Femur (tissue), 1 donor: ENCODE measurements around the gene EML6.
"Not testable (repeated sequence)": the region's sequence is repeated elsewhere in the genome, so short reads cannot be mapped to it uniquely, and the experiment has no call there.

Experiments
- DNase-seq: peaks from one replicate; pipeline ENCODE4 v3.0.0-alpha.2; 2017

The EML6 gene

GRCh38 chr2:54853616-54854310 is 130.3 kb downstream of the EML6 start:
- no peak for DNase-seq

- no peak for DNase-seq
Observed at GRCh38 chr2:54855434-54855833, 132.0 kb downstream of the EML6 start.

- no peak for DNase-seq
Observed at GRCh38 chr2:54858021-54858681, 134.7 kb downstream of the EML6 start.

- no peak for DNase-seq
Observed at GRCh38 chr2:54859416-54859815, 136.0 kb downstream of the EML6 start.

GRCh38 chr2:54859997-54860701 is 136.7 kb downstream of the EML6 start:
- no peak for DNase-seq

GRCh38 chr2:54862229-54862628 is 138.8 kb downstream of the EML6 start:
- DNase-seq, result no peak

GRCh38 chr2:54862742-54863141 is 139.3 kb downstream of the EML6 start:
- DNase-seq, result no peak

- no peak for DNase-seq
Observed at GRCh38 chr2:54863660-54864059, 140.2 kb downstream of the EML6 start.

GRCh38 chr2:54864096-54864495 is 140.6 kb downstream of the EML6 start:
- no peak for DNase-seq

- DNase-seq, result no peak
Observed at GRCh38 chr2:54864727-54865126, 141.3 kb downstream of the EML6 start.

GRCh38 chr2:54866179-54866578 is 142.7 kb downstream of the EML6 start:
- DNase-seq, result no peak

- no peak for DNase-seq
Observed at GRCh38 chr2:54866868-54867267, 143.4 kb downstream of the EML6 start.

GRCh38 chr2:54867457-54867856 is 144.0 kb downstream of the EML6 start:
- no peak for DNase-seq

- DNase-seq, result no peak
Observed at GRCh38 chr2:54871457-54872107, 148.1 kb downstream of the EML6 start.

- DNase-seq, result no peak
Observed at GRCh38 chr2:54872780-54873179, 149.3 kb downstream of the EML6 start.

- not testable (repeated sequence) for DNase-seq
Observed at GRCh38 chr2:54873236-54873635, 149.8 kb downstream of the EML6 start.

- DNase-seq, result no peak
Observed at GRCh38 chr2:54876764-54877163, 153.3 kb downstream of the EML6 start.

GRCh38 chr2:54878182-54878581 is 154.7 kb downstream of the EML6 start:
- no peak for DNase-seq

GRCh38 chr2:54879032-54879431 is 155.6 kb downstream of the EML6 start:
- DNase-seq, result no peak

- peak; percentile 66 for DNase-seq
Observed at GRCh38 chr2:54879598-54880332, 156.3 kb downstream of the EML6 start.

- no peak for DNase-seq
Observed at GRCh38 chr2:54880428-54880827, 157.0 kb downstream of the EML6 start.

GRCh38 chr2:54881759-54882158 is 158.3 kb downstream of the EML6 start:
- no peak for DNase-seq

- no peak for DNase-seq
Observed at GRCh38 chr2:54885891-54886290, 162.4 kb downstream of the EML6 start.
